ENCODE results near the gene MINK1.
"Not testable (repeated sequence)": the region's sequence is repeated elsewhere in the genome, so short reads cannot be mapped to it uniquely, and the experiment has no call there.

MINK1 gene

GRCh38 chr17:4899341-4900230 is 66.4 kb downstream of the MINK1 start, which contains the start of gene C17orf107:
C17orf107 (plus strand) TSS chr17:4899536; CDS start chr17:4899763, 227 bp downstream.
- DNase-seq (ENCODE audit: low spot score), result no peak

GRCh38 chr17:4900231-4901107 is 67.3 kb downstream of the MINK1 start:
- DNase-seq (ENCODE audit: low spot score), result no peak

GRCh38 chr17:4901108-4901647 is 68.0 kb downstream of the MINK1 start:
- DNase-seq (ENCODE audit: low spot score), result no peak

- no peak for DNase-seq (ENCODE audit: low spot score)
These were observed 68.7 kb downstream of the MINK1 start for GRCh38 chr17:4901648-4902344.

GRCh38 chr17:4902540-4902939 is 69.4 kb downstream of the MINK1 start:
- DNase-seq (ENCODE audit: low spot score), result no peak

GRCh38 chr17:4903051-4903818 is 70.1 kb downstream of the MINK1 start, which contains the start of gene CHRNE:
CHRNE (minus strand) TSS chr17:4903098; CDS start chr17:4903063, 35 bp downstream.
- peak; percentile 92 for DNase-seq (ENCODE audit: low spot score)

- DNase-seq (ENCODE audit: low spot score), result not testable (repeated sequence)
These were observed 73.5 kb downstream of the MINK1 start for GRCh38 chr17:4906642-4907041.

- DNase-seq (ENCODE audit: low spot score), result no peak
These were observed 75.2 kb downstream of the MINK1 start for GRCh38 chr17:4908301-4908700.

- DNase-seq (ENCODE audit: low spot score), result peak; percentile 92
These were observed 75.8 kb downstream of the MINK1 start for GRCh38 chr17:4908711-4909496.

- no peak for DNase-seq (ENCODE audit: low spot score)
These were observed 80.9 kb downstream of the MINK1 start for GRCh38 chr17:4913994-4914393.

GRCh38 chr17:4914551-4914950 is 81.4 kb downstream of the MINK1 start:
- not testable (repeated sequence) for DNase-seq (ENCODE audit: low spot score)

GRCh38 chr17:4919511-4920047 is 86.4 kb downstream of the MINK1 start:
- DNase-seq (ENCODE audit: low spot score), result no peak

- no peak for DNase-seq (ENCODE audit: low spot score)
These were observed 87.4 kb downstream of the MINK1 start for GRCh38 chr17:4920351-4921048.

GRCh38 chr17:4921320-4921719 is 88.2 kb downstream of the MINK1 start:
- DNase-seq (ENCODE audit: low spot score), result no peak

GRCh38 chr17:4926577-4927335 is 93.6 kb downstream of the MINK1 start:
- not testable (repeated sequence) for DNase-seq (ENCODE audit: low spot score)

GRCh38 chr17:4928881-4929280 is 95.7 kb downstream of the MINK1 start:
- no peak for DNase-seq (ENCODE audit: low spot score)

- DNase-seq (ENCODE audit: low spot score), result no peak
These were observed 98.8 kb downstream of the MINK1 start, which contains the start of gene GP1BA for GRCh38 chr17:4931963-4932362. GP1BA (plus strand) TSS chr17:4932277; CDS start chr17:4932605, 328 bp downstream.

- no peak for DNase-seq (ENCODE audit: low spot score)
These were observed 99.6 kb downstream of the MINK1 start for GRCh38 chr17:4932756-4933155.
